Kidney (tissue), 14 donors: ENCODE data around the gene RASIP1. TPM values are rescaled to one million over a fixed set of nuclear protein-coding genes. Genes with fewer than 3 reads are reported as not detected.

ENCODE experiments used
- DNase-seq, 5 donors: peaks; one replicate each; pipeline ENCODE4 v3.0.0-alpha.2; 2013 to 2020
- FAIRE-seq: peaks from 2 replicates; lab custom pipeline; 2012; peaks lifted over from hg19 to GRCh38; lab: Jason Lieb, UNC
- H3K27ac ChIP-seq, 2 donors: one replicate each; pipeline ENCODE4 v1.7.0; 2013; ENCODE audit warnings: low read depth in 2 of 2, low read length in 2 of 2, inconsistent platforms in 1 of 2
- H3K27me3 ChIP-seq: one replicate; pipeline ENCODE4 v1.7.1; 2013; ENCODE audit warnings: low read length, inconsistent platforms; ENCODE audit not compliant: control insufficient read depth, insufficient read depth
- H3K36me3 ChIP-seq, 3 donors: one replicate each; pipeline versions ENCODE4 v1.7.0 to v1.7.1; 2013; ENCODE audit warnings: low read length in 3 of 3, control low read depth in 1 of 3, inconsistent platforms in 1 of 3; ENCODE audit not compliant: insufficient read depth in 3 of 3, control insufficient read depth in 2 of 3
- H3K4me1 ChIP-seq, 3 donors: one replicate each; pipeline versions ENCODE4 v1.7.0 to v1.7.1; 2013; ENCODE audit warnings: low read length in 3 of 3, inconsistent platforms in 1 of 3, low read depth in 1 of 3; ENCODE audit not compliant: control insufficient read depth in 2 of 3, insufficient read depth in 2 of 3
- H3K4me3 ChIP-seq, 3 donors: one replicate each; pipeline versions ENCODE4 v1.7.0 to v1.8.1; 2013; ENCODE audit warnings: low read length in 3 of 3, control low read depth in 1 of 3, inconsistent platforms in 1 of 3
- H3K9ac ChIP-seq, 3 donors: one replicate each; pipeline versions ENCODE4 v1.7.0 to v1.7.1; 2013; ENCODE audit warnings: low read length in 3 of 3, control low read depth in 1 of 3, inconsistent platforms in 1 of 3
- H3K9me3 ChIP-seq, 3 donors: one replicate each; pipeline versions ENCODE4 v1.7.0 to v1.7.1; 2013; ENCODE audit warnings: low read length in 3 of 3, control low read depth in 1 of 3, inconsistent platforms in 1 of 3; ENCODE audit not compliant: control insufficient read depth in 2 of 3, insufficient read depth in 1 of 3
- CTCF ChIP-seq: IDR thresholded peaks from 3 replicates; pipeline ENCODE4 v1.5.1; 2012; ENCODE audit warnings: mild to moderate bottlenecking, moderate library complexity, borderline replicate concordance; ENCODE audit not compliant: insufficient read depth; ENCODE audit errors: extremely low read depth
- intact Hi-C: fragments of 100-400 bp; cut with DNase I; formaldehyde crosslinking; loops from one replicate; pipeline ENCODE4 v1.11.1; 2022
- polyA plus RNA-seq: library from polyadenylated mRNA; stranded (reverse); fragments of 350-450 nt; fragmentation: Illumina TruSeq; extraction: RNeasy Lipid Tissue Mini Kit (QIAGEN cat#74804); gene quantifications from one replicate; pipeline ENCODE4 v1.2.3, GENCODE V29; 2014; ENCODE audit warnings: low read depth, low replicate concordance; ENCODE audit not compliant: insufficient read depth
- total RNA-seq: library from RNA; stranded (reverse); fragmentation: NEBNext Ultra II Directional; extraction: Animal tissue kit (Norgen Biotek cat#: 25700); gene quantifications from one replicate; pipeline ENCODE4 v1.2.1, GENCODE V29; 2021
- donor health status: control.
- donor health status: control.
- donor health status: control.
- donor health status: control.
- donor health status: control.
- donor health status: DM: yes; HTN: yes; CAD: no.
- donor health status: Normal renal cell carcinoma (clear cell type).

The RASIP1 gene
- total and polyA plus RNA-seq, 2 donors from 2014 or later = 13.6 to 23.3 TPM

DNA sequence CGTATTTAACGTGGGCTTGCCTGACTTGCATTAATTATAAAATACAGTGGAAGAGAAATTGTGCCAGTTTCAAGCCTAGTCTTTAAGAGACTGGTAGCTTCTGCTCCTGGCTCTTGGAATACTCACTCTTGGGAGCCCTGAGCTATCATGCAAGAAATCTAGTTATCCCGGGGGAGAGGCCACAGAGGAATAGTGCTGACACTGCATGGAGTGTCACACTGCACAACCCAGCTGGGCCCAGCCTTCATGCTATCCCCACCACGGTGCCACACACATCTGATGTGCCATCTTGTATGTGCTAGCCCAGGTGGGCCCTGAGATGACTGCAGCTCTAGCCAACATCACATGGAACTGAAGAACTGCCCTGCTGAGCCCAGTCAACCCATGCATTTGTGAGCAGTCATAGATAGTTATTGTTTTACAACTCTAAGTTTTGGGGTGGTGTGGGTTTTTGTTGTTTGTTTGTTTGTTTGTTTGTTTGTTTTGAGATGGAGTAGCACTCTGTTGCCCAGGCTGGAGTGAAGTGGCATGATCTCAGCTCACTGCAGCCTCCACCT, 29.2 kb downstream of the RASIP1 start:
- no peak for TF ChIP-seq CTCF
- DNase-seq = no peak

GRCh38 chr19:48708471-48708870, 31.9 kb downstream of the RASIP1 start:
- no peaks in the 10 kb centered on the region for H3K36me3 ChIP-seq
- DNase-seq (no peak), FAIRE-seq (no peak)
- H3K9me3 ChIP-seq = no peaks in the 10 kb centered on the region
- H3K4me3 ChIP-seq = no peak overlapping the region
- no peaks in the 10 kb centered on the region for H3K27me3 ChIP-seq
- H3K4me1 ChIP-seq = peaks cover 0 to 6% (median 5%) of the 10 kb centered on the region in 3 donors
- no peak for TF ChIP-seq CTCF
- H3K27ac ChIP-seq = no peak overlapping the region
- intact Hi-C loops = no loop called here
- H3K9ac ChIP-seq = no peak overlapping the region

More for the DNA sequence above, 29.2 kb downstream of the RASIP1 start:
- H3K27ac ChIP-seq = no peak overlapping the region
- H3K9ac ChIP-seq = no peak overlapping the region
- H3K36me3 ChIP-seq = no peaks in the 10 kb centered on the region
- no peaks in the 10 kb centered on the region for H3K27me3 ChIP-seq
- no peak for FAIRE-seq
- no peak overlapping the region for H3K4me3 ChIP-seq
- H3K9me3 ChIP-seq = no peaks in the 10 kb centered on the region
- peaks cover 0 to 15% (median 8%) of the 10 kb centered on the region in 3 donors for H3K4me1 ChIP-seq
- intact Hi-C loops = no loop called here

DNA sequence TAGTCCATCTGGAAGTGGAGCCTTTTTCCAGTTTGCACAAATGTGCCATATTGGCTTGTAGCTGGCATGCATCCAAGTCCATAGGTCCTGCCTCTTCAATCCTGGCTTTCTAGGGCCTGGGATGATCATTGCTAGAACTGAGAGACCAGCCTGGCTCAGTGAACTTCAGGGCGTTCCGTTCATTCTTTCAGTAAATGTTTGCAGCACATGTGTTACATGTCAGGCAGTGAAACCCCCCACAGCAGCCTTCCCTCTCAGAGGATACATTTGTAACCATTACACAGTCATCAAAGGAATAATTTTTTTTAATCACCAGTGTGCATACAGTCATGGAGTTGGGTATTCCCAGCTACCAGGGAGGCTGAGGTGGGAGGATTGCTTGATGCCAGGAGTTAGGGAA, 35.0 kb downstream of the RASIP1 start:
- no peak overlapping the region for H3K4me3 ChIP-seq
- peak in 1 of 5 donors; percentile 61 for DNase-seq
- peaks cover 2 to 4% (median 3%) of the 10 kb centered on the region in 3 donors for H3K36me3 ChIP-seq
- no peak for TF ChIP-seq CTCF
- no peaks in the 10 kb centered on the region for H3K4me1 ChIP-seq
- H3K9me3 ChIP-seq = no peaks in the 10 kb centered on the region
- no peaks in the 10 kb centered on the region for H3K27me3 ChIP-seq
- no peak overlapping the region for H3K27ac ChIP-seq
- H3K9ac ChIP-seq = no peak overlapping the region
- no peak for FAIRE-seq
- intact Hi-C loops = no loop called here

- no peak for TF ChIP-seq CTCF
- Histone ChIP-seq H3K36me3 (peaks cover 2 to 4% (median 3%) of the 10 kb centered on the region in 3 donors), H3K9ac (no peak overlapping the region), H3K27me3 (no peaks in the 10 kb centered on the region), H3K4me1 (no peaks in the 10 kb centered on the region), H3K4me3 (no peak overlapping the region), H3K9me3 (no peaks in the 10 kb centered on the region), H3K27ac (no peak overlapping the region)
- no peak for FAIRE-seq
- DNase-seq = no peak
- intact Hi-C loops = no loop called here
Measured at GRCh38 chr19:48703316-48703715, 37.1 kb downstream of the RASIP1 start.
